H1 (cell line): ENCODE measurements around the gene PHF8. TPM values are rescaled to one million over a fixed set of nuclear protein-coding genes. Genes with fewer than 3 reads are reported as not detected.
A peak's percentile ranks its signal among the peaks of the same experiment; 100 is the strongest.

ENCODE experiments used
- CTCF ChIA-PET: fragments of 300-600 bp; sonication (Branson Sonifier 250); formaldehyde crosslinking; loops from one replicate; lab custom pipeline; 2021; ENCODE audit not compliant: partially characterized antibody; lab: Charles Lee
- POLR2A ChIA-PET: fragments of 300-600 bp; sonication (Branson Sonifier 250); formaldehyde crosslinking; loops from one replicate; lab custom pipeline; 2021; ENCODE audit warnings: inconsistent platforms; ENCODE audit not compliant: partially characterized antibody; lab: Charles Lee
- DNase-seq, 2 experiments: peaks; one replicate each; pipeline versions ENCODE4 v3.0.0 to v3.0.0-alpha.2; 2010 to 2022; ENCODE audit warnings: low spot score in 2 of 2, low read depth in 1 of 2, mixed read lengths in 1 of 2
- FAIRE-seq: peaks from 2 replicates; lab custom pipeline; 2011; peaks lifted over from hg19 to GRCh38; lab: Jason Lieb, UNC
- H2AFZ ChIP-seq: 2 replicates; pipeline ENCODE4 v1.8.1; 2012; ENCODE audit warnings: low read length, inconsistent platforms
- H2AK5ac ChIP-seq: 2 replicates; pipeline ENCODE4 v1.6.1; 2013; ENCODE audit warnings: low read depth, low read length
- H2BK120ac ChIP-seq: replicated peaks from 2 replicates; pipeline ENCODE3; 2013; ENCODE audit warnings: low read depth, low read length, inconsistent platforms
- H2BK12ac ChIP-seq: 2 replicates; pipeline ENCODE4 v1.6.1; 2013; ENCODE audit warnings: low read depth, low read length
- H2BK15ac ChIP-seq: 2 replicates; pipeline ENCODE4 v1.6.1; 2013; ENCODE audit warnings: low read length
- H2BK20ac ChIP-seq: 2 replicates; pipeline ENCODE4 v1.6.1; 2013; ENCODE audit warnings: low read length
- H2BK5ac ChIP-seq: 2 replicates; pipeline ENCODE4 v1.6.1; 2013; ENCODE audit warnings: low read depth, low read length
- H3K14ac ChIP-seq: 2 replicates; pipeline ENCODE4 v1.6.1; 2013; ENCODE audit warnings: inconsistent platforms; ENCODE audit not compliant: insufficient read length
- H3K18ac ChIP-seq: 2 replicates; pipeline ENCODE4 v1.6.1; 2013; ENCODE audit warnings: low read length; ENCODE audit errors: extremely low read depth
- H3K23ac ChIP-seq: 2 replicates; pipeline ENCODE4 v1.6.1; 2013; ENCODE audit warnings: inconsistent platforms; ENCODE audit not compliant: insufficient read length
- H3K23me2 ChIP-seq: 2 replicates; pipeline ENCODE4 v1.6.1; 2013; ENCODE audit warnings: low read depth, low read length
- H3K27ac ChIP-seq: 2 replicates; pipeline ENCODE4 v1.6.1; 2011; ENCODE audit warnings: low read depth, low read length, inconsistent platforms
- H3K27me3 ChIP-seq, 4 experiments: replicated peaks in 1 of 4; 1 replicate in 1 of 4; 2 replicates in 3 of 4; pipeline versions ENCODE4 v1.6.1 to v1.8.1; 2011 to 2013; ENCODE audit warnings: low read length in 3 of 4, mild to moderate bottlenecking in 3 of 4, inconsistent platforms in 2 of 4, mixed read lengths in 2 of 4, moderate library complexity in 1 of 4; ENCODE audit not compliant: control insufficient read depth in 3 of 4, insufficient read depth in 3 of 4; ENCODE audit errors: extremely low read depth in 1 of 4
- H3K36me3 ChIP-seq, 4 experiments: 2 replicates each; pipeline versions ENCODE4 v1.6.1 to v1.8.1; 2011 to 2013; ENCODE audit warnings: mild to moderate bottlenecking in 4 of 4, low read length in 3 of 4, moderate library complexity in 2 of 4, control low read depth in 1 of 4, inconsistent platforms in 1 of 4; ENCODE audit not compliant: insufficient read depth in 4 of 4, control insufficient read depth in 2 of 4
- H3K4ac ChIP-seq: replicated peaks from 2 replicates; pipeline ENCODE3; 2013; ENCODE audit warnings: low read length, low read depth, mixed read lengths, inconsistent platforms; ENCODE audit not compliant: insufficient read length
- H3K4me1 ChIP-seq, 4 experiments: replicated peaks in 1 of 4; 1 replicate in 1 of 4; 2 replicates in 3 of 4; pipeline versions ENCODE4 v1.6.1 to v1.8.1; 2011 to 2013; ENCODE audit warnings: low read length in 3 of 4, inconsistent platforms in 2 of 4, mixed read lengths in 1 of 4; ENCODE audit not compliant: insufficient read depth in 4 of 4, control insufficient read depth in 3 of 4
- H3K4me2 ChIP-seq, 2 experiments: 2 replicates each; pipeline versions ENCODE4 v1.6.1 to v1.8.1; 2011 to 2013; ENCODE audit warnings: low read depth in 2 of 2, low read length in 2 of 2, control low read depth in 1 of 2, inconsistent platforms in 1 of 2, mild to moderate bottlenecking in 1 of 2; ENCODE audit not compliant: insufficient read depth in 1 of 2
- H3K4me3 ChIP-seq, 4 experiments: fragments of 200-600, 300-600 bp in 1 of 4; sonication (generic), shearing (Covaris generic), sonication (Bioruptor Twin) in 1 of 4; 2 replicates each; pipeline versions ENCODE4 v1.5.1 to v1.8.1; 2011 to 2016; ENCODE audit warnings: low read length in 4 of 4, low read depth in 3 of 4, control low read depth in 2 of 4, inconsistent platforms in 2 of 4, mild to moderate bottlenecking in 2 of 4, mixed read lengths in 1 of 4, moderate library complexity in 1 of 4; ENCODE audit not compliant: insufficient read depth in 2 of 4; ENCODE audit errors: extremely low read depth in 1 of 4
- H3K56ac ChIP-seq: replicated peaks from 2 replicates; pipeline ENCODE3; 2013; ENCODE audit warnings: low read depth, mild to moderate bottlenecking, mixed read lengths, low read length, inconsistent platforms; ENCODE audit not compliant: insufficient read length
- H3K79me1 ChIP-seq: 2 replicates; pipeline ENCODE4 v1.6.1; 2013; ENCODE audit warnings: low read depth, low read length, control low read depth
- H3K79me2 ChIP-seq, 2 experiments: 2 replicates each; pipeline versions ENCODE4 v1.6.1 to v1.8.1; 2012 to 2013; ENCODE audit warnings: low read length in 2 of 2, mild to moderate bottlenecking in 2 of 2, inconsistent platforms in 1 of 2; ENCODE audit not compliant: insufficient read depth in 2 of 2, control insufficient read depth in 1 of 2
- H3K9ac ChIP-seq, 4 experiments: replicated peaks in 1 of 4; 1 replicate in 1 of 4; 2 replicates in 3 of 4; pipeline versions ENCODE4 v1.6.1 to v1.8.1; 2011 to 2013; ENCODE audit warnings: low read depth in 3 of 4, low read length in 3 of 4, control low read depth in 2 of 4, mild to moderate bottlenecking in 2 of 4, moderate library complexity in 2 of 4, inconsistent platforms in 1 of 4; ENCODE audit errors: extremely low read depth in 1 of 4
- H3K9me3 ChIP-seq, 2 experiments: 2 replicates each; pipeline versions ENCODE4 v1.6.1 to v1.8.1; 2012 to 2013; ENCODE audit warnings: mild to moderate bottlenecking in 2 of 2, moderate library complexity in 2 of 2, control low read depth in 1 of 2, inconsistent platforms in 1 of 2, low read depth in 1 of 2, low read length in 1 of 2, mixed read lengths in 1 of 2; ENCODE audit not compliant: insufficient read depth in 2 of 2
- H4K20me1 ChIP-seq, 2 experiments: replicated peaks in 1 of 2; 2 replicates each; pipeline versions ENCODE3 to v1.8.1; 2011 to 2013; ENCODE audit warnings: inconsistent platforms in 2 of 2, low read length in 2 of 2, mild to moderate bottlenecking in 1 of 2; ENCODE audit not compliant: insufficient read depth in 2 of 2, control insufficient read depth in 1 of 2
- H4K5ac ChIP-seq: 2 replicates; pipeline ENCODE4 v1.6.1; 2013; ENCODE audit warnings: low read length, low read depth, mixed read lengths, inconsistent platforms; ENCODE audit not compliant: insufficient read length
- H4K8ac ChIP-seq: 2 replicates; pipeline ENCODE4 v1.8.0; 2013; ENCODE audit warnings: mild to moderate bottlenecking, moderate library complexity, low read length, inconsistent platforms; ENCODE audit not compliant: insufficient read depth; ENCODE audit errors: extremely low read depth
- H4K91ac ChIP-seq: replicated peaks from 2 replicates; pipeline ENCODE3; 2013; ENCODE audit warnings: low read length, mixed read lengths, inconsistent platforms; ENCODE audit not compliant: insufficient read length
- BCL11A ChIP-seq, 2 experiments: IDR thresholded peaks; one replicate each; pipeline ENCODE4 v1.6.1; 2011; ENCODE audit warnings: low read depth in 2 of 2, low read length in 2 of 2, mild to moderate bottlenecking in 2 of 2
- CEBPB ChIP-seq: IDR thresholded peaks from 2 replicates; pipeline ENCODE4 v1.6.1; 2012; ENCODE audit warnings: low read depth, low read length
- CREB1 ChIP-seq: IDR thresholded peaks from 2 replicates; pipeline ENCODE4 v1.6.1; 2012; ENCODE audit warnings: inconsistent platforms
- GTF2F1 ChIP-seq: IDR thresholded peaks from 2 replicates; pipeline ENCODE4 v1.6.1; 2012; ENCODE audit warnings: low read depth, low read length, improper control_type of control experiment, borderline replicate concordance
- KDM4A ChIP-seq: IDR thresholded peaks from one replicate; pipeline ENCODE4 v1.7.1; 2012; ENCODE audit warnings: low read depth, mild to moderate bottlenecking, moderate library complexity, low read length, inconsistent platforms; ENCODE audit not compliant: severe bottlenecking
- POLR2AphosphoS5 ChIP-seq: IDR thresholded peaks from 2 replicates; pipeline ENCODE4 v1.6.1; 2011; ENCODE audit warnings: low read depth, low read length
- POU5F1 ChIP-seq: IDR thresholded peaks from 2 replicates; pipeline ENCODE4 v1.6.1; 2011; ENCODE audit warnings: low read depth, mild to moderate bottlenecking, low read length, moderate library complexity
- TAF7 ChIP-seq: optimal IDR thresholded peaks from 2 replicates; pipeline ENCODE3; 2011; ENCODE audit warnings: low read depth, mild to moderate bottlenecking, inconsistent platforms, low read length, moderate library complexity, borderline replicate concordance
- TCF12 ChIP-seq: IDR thresholded peaks from 2 replicates; pipeline ENCODE4 v1.6.1; 2011; ENCODE audit warnings: low read depth, mild to moderate bottlenecking, low read length
- ZNF274 ChIP-seq: IDR thresholded peaks from 2 replicates; pipeline ENCODE4 v1.7.0; 2012; ENCODE audit warnings: low read length, borderline replicate concordance; ENCODE audit errors: extremely low read depth
- WGBS, 2 experiments: shearing (Covaris generic) in 1 of 2; methylation state at CpG; one replicate each; pipeline versions ENCODE4 v1.1.6 to v1.1.7; 2013 to 2015; ENCODE audit warnings: low lambda C conversion rate in 2 of 2, mixed read lengths in 2 of 2, inconsistent platforms in 1 of 2, low coverage in 1 of 2, missing lambda C conversion rate in 1 of 2; ENCODE audit not compliant: insufficient replicate concordance in 2 of 2, insufficient coverage in 1 of 2, insufficient read length in 1 of 2; ENCODE audit errors: extremely low coverage in 1 of 2, missing lambda C conversion rate in 1 of 2; 5-methylcytosine and 5-hydroxymethylcytosine counted together
- polyA plus RNA-seq, 7 experiments: library from polyadenylated mRNA; depleted of rRNA in 3 of 7; stranded (reverse) in 5 of 7; unstranded in 2 of 7; fragments of >200 nt in 5 of 7; fragments of 200-250 nt in 2 of 7; gene quantifications; 1 replicate in 5 of 7; 2 replicates in 1 of 7; 4 replicates in 1 of 7; pipeline versions ENCODE4 v1.2.1 to v1.2.3, GENCODE V29; 2011 to 2013; ENCODE audit warnings: missing spikeins in 2 of 7, mixed read lengths in 2 of 7
- total RNA-seq: library from RNA; stranded (reverse); fragmentation: NEBNext Ultra II Directional; extraction: Animal tissue kit (Norgen Biotek cat#: 25700); gene quantifications from 2 replicates; pipeline ENCODE4 v1.2.1, GENCODE V29; 2021
- TF ChIP-seq, protein P1 (sequence below): IDR thresholded peaks from 2 replicates; pipeline ENCODE4 v1.6.1; 2011; ENCODE audit warnings: low read depth, mild to moderate bottlenecking, low read length; ENCODE audit not compliant: insufficient read depth
- TF ChIP-seq, protein P2 (sequence below): IDR thresholded peaks from 2 replicates; pipeline ENCODE4 v1.6.1; 2012; ENCODE audit warnings: low read length, inconsistent platforms

Gene PHF8
- total and polyA plus RNA-seq, 2 of the 8 experiments (the other 6 are each of a cell fraction or from before 2014, with no cell fraction given): 14.6 to 27.6 TPM

DNA sequence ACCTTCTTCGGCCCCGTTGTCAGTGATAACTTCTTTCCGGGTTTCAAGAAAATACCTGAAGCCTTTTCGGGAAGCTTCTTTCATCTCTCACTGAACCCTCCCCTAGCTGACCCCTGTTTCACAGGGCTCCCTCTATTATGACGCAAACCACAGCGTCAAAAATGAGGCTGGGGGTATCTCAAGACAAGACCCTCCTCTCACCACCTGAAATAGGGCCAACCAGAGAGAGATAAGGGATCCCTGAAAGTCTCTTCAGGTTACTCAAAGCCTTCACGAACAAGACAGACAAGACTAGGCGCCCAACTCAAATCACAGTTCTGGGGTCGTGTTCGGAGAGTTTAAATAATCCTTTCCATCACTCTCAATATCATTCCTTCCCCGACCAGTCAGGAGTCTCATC lies 1.2 kb downstream of the PHF8 start:
- H3K4me1 ChIP-seq: peaks cover 1 to 7% (median 3%) of the 10 kb centered on the region in 4 experiments; a peak in 3 of 7 replicates
- H3K4ac ChIP-seq: no peak overlapping the region
- H3K36me3 ChIP-seq: peaks cover 0 to 27% (median 8%) of the 10 kb centered on the region in 4 experiments; a peak in 7 of 8 replicates
- H3K4me2 ChIP-seq: peak overlapping the region; percentile 78 to 88
- WGBS, 2 experiments: 3% methylated on average over 8 of the region's 11 CpGs; no CpG with 5 or more reads in 1 of the 2 experiments
- no peak overlapping the region; the same call in 1 of the 2 replicates for H3K18ac ChIP-seq
- no peak overlapping the region for H3K14ac ChIP-seq
- FAIRE-seq (no peak), DNase-seq (no peak)
- no peaks in the 10 kb centered on the region for H3K27me3 ChIP-seq
- no peak overlapping the region for H2AFZ ChIP-seq
- peaks cover 7% of the 10 kb centered on the region for H3K23me2 ChIP-seq
- ChIA-PET POLR2A (interaction anchor here (0.6 to 3.4 kb wide), 7 partner anchors 10 to 397 kb away, joined by 3 to 18 read pairs (median 4); partner anchors contain the start of genes FAM120C and TSR2), CTCF (interaction anchor here (0.5 to 1.6 kb wide), 4 partner anchors 58 to 363 kb away, joined by 3 read pairs; no protein-coding TSS in a partner anchor)
- no peak overlapping the region for H2AK5ac ChIP-seq
- no peak overlapping the region for H2BK5ac ChIP-seq
- H4K20me1 ChIP-seq: no peaks in the 10 kb centered on the region
- H3K27ac ChIP-seq: no peak overlapping the region
- peak overlapping the region; percentile 72 to 90 (median 78) for H3K4me3 ChIP-seq
- H3K79me2 ChIP-seq: no peaks in the 10 kb centered on the region
- TF ChIP-seq TAF7 (no peak), CREB1 (no peak), GTF2F1 (no peak), TCF12 (no peak), KDM4A (no peak), POU5F1 (no peak), ZNF274 (no peak), CEBPB (no peak), POLR2AphosphoS5 (no peak), BCL11A (IDR thresholded peaks at IDR 0.05; ENCODE audit: low read depth in 2 of 2, low read length in 2 of 2) (no peak)
- TF ChIP-seq, protein P1, sequence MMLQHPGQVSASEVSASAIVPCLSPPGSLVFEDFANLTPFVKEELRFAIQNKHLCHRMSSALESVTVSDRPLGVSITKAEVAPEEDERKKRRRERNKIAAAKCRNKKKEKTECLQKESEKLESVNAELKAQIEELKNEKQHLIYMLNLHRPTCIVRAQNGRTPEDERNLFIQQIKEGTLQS: no peak
- TF ChIP-seq, protein P2, sequence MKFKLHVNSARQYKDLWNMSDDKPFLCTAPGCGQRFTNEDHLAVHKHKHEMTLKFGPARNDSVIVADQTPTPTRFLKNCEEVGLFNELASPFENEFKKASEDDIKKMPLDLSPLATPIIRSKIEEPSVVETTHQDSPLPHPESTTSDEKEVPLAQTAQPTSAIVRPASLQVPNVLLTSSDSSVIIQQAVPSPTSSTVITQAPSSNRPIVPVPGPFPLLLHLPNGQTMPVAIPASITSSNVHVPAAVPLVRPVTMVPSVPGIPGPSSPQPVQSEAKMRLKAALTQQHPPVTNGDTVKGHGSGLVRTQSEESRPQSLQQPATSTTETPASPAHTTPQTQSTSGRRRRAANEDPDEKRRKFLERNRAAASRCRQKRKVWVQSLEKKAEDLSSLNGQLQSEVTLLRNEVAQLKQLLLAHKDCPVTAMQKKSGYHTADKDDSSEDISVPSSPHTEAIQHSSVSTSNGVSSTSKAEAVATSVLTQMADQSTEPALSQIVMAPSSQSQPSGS: no peak
- no peaks in the 10 kb centered on the region for H3K79me1 ChIP-seq
- no peak overlapping the region for H2BK12ac ChIP-seq
- H4K8ac ChIP-seq: no peak overlapping the region
- H3K9me3 ChIP-seq: no peaks in the 10 kb centered on the region
- H4K91ac ChIP-seq: no peak overlapping the region
- no peak overlapping the region for H2BK15ac ChIP-seq
- no peak overlapping the region for H2BK20ac ChIP-seq
- peak overlapping the region in 1 of 4 experiments; percentile 94; a peak in 1 of 7 replicates for H3K9ac ChIP-seq
- no peak overlapping the region for H4K5ac ChIP-seq
- peak overlapping the region; percentile 16 for H3K56ac ChIP-seq
- H3K23ac ChIP-seq: no peak overlapping the region
- no peak overlapping the region for H2BK120ac ChIP-seq
